ENCODE results near the gene CAV2.

DNA sequence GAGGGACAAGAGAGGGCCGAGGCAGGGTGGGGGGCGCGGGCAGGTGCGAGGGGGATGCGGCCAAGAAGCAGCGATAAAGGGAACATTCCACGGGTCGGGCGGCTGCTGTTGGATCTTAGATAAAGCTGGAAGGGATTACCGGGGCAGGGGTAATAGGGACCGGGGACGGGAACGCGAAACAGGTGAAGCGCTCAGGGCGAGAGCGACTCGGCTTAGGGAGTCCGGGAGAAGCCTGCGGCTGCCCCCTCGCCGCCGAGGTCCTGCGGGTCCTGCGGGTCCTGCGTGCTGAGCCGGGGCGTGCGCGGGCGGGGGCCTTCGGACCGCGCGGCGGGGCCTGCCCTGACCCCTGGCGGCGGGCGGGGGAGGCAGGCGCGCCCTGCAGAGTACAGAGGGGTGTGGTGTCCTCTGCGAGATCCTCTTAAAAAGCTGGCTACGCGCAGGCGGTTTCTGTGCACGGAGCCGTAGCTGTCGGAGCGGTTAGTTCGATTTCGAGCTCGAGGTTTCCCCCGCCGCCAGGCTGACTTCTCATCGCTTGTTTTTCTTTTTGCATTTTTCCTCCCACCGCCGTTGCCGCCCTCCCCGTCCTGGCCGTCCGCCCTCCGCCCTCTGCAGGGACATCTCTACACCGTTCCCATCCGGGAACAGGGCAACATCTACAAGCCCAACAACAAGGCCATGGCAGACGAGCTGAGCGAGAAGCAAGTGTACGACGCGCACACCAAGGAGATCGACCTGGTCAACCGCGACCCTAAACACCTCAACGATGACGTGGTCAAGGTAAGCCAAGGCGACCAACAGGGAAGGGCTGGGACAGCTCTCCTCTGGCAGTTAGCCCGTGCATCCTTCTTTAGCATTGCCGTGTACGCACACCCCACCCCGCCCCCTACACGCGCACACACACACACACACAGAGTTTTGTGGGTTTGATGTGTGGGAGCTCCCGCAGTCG is 26.6 kb downstream of the CAV2 start:
- no peak for TF ChIP-seq TEAD4 (IDR thresholded peaks at IDR 0.05)
- TF ChIP-seq, protein P1, sequence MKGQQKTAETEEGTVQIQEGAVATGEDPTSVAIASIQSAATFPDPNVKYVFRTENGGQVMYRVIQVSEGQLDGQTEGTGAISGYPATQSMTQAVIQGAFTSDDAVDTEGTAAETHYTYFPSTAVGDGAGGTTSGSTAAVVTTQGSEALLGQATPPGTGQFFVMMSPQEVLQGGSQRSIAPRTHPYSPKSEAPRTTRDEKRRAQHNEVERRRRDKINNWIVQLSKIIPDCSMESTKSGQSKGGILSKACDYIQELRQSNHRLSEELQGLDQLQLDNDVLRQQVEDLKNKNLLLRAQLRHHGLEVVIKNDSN (IDR thresholded peaks at IDR 0.05) = no peak
- TF ChIP-seq, protein P2, sequence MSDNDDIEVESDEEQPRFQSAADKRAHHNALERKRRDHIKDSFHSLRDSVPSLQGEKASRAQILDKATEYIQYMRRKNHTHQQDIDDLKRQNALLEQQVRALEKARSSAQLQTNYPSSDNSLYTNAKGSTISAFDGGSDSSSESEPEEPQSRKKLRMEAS (IDR thresholded peaks at IDR 0.05) = 0 out of 2 replicates have a peak, but pooled peaks have one; percentile 43
- no peak for TF ChIP-seq NFIC (IDR thresholded peaks at IDR 0.05)
- peak; percentile 60; the same call in 1 of the 2 replicates for TF ChIP-seq RAD21 (IDR thresholded peaks at IDR 0.05; ENCODE audit: low read depth)
- TF ChIP-seq CEBPB (IDR thresholded peaks at IDR 0.05) = no peak
- no peak for TF ChIP-seq EP300 (IDR thresholded peaks at IDR 0.05; ENCODE audit: borderline replicate concordance)
- TF ChIP-seq, protein P3, sequence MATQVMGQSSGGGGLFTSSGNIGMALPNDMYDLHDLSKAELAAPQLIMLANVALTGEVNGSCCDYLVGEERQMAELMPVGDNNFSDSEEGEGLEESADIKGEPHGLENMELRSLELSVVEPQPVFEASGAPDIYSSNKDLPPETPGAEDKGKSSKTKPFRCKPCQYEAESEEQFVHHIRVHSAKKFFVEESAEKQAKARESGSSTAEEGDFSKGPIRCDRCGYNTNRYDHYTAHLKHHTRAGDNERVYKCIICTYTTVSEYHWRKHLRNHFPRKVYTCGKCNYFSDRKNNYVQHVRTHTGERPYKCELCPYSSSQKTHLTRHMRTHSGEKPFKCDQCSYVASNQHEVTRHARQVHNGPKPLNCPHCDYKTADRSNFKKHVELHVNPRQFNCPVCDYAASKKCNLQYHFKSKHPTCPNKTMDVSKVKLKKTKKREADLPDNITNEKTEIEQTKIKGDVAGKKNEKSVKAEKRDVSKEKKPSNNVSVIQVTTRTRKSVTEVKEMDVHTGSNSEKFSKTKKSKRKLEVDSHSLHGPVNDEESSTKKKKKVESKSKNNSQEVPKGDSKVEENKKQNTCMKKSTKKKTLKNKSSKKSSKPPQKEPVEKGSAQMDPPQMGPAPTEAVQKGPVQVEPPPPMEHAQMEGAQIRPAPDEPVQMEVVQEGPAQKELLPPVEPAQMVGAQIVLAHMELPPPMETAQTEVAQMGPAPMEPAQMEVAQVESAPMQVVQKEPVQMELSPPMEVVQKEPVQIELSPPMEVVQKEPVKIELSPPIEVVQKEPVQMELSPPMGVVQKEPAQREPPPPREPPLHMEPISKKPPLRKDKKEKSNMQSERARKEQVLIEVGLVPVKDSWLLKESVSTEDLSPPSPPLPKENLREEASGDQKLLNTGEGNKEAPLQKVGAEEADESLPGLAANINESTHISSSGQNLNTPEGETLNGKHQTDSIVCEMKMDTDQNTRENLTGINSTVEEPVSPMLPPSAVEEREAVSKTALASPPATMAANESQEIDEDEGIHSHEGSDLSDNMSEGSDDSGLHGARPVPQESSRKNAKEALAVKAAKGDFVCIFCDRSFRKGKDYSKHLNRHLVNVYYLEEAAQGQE (IDR thresholded peaks at IDR 0.05; ENCODE audit: low read depth) = no peak

All from Ishikawa (cell line).